CD4-positive, alpha-beta T cell treated with Interleukin-4 for 1 hour (primary cell): ENCODE data around the gene CEP72.
"Not testable (repeated sequence)": the region's sequence is repeated elsewhere in the genome, so short reads cannot be mapped to it uniquely, and the experiment has no call there.

ENCODE experiments used
- DNase-seq, 2 donors: peaks; one replicate each; pipeline ENCODE4 v3.0.0-alpha.2; 2020 to 2022

The CEP72 gene

GRCh38 chr5:673831-674629, 61.9 kb downstream of the CEP72 start:
- no peak for DNase-seq

- DNase-seq, result no peak
These were observed 62.5 kb downstream of the CEP72 start for GRCh38 chr5:674630-675011.

GRCh38 chr5:675111-675870, 63.2 kb downstream of the CEP72 start:
- DNase-seq, result no peak

GRCh38 chr5:675871-676698, 63.9 kb downstream of the CEP72 start:
- no peak for DNase-seq

GRCh38 chr5:676699-677076, 64.5 kb downstream of the CEP72 start:
- DNase-seq, result no peak

GRCh38 chr5:677131-678101, 65.3 kb downstream of the CEP72 start:
- no peak for DNase-seq

- DNase-seq, result not testable (repeated sequence)
These were observed 66.4 kb downstream of the CEP72 start for GRCh38 chr5:678521-678920.

GRCh38 chr5:679166-679895, 67.2 kb downstream of the CEP72 start:
- DNase-seq, result not testable (repeated sequence)

- DNase-seq, result not testable (repeated sequence)
These were observed 68.1 kb downstream of the CEP72 start for GRCh38 chr5:680118-680795.

GRCh38 chr5:680836-681235, 68.7 kb downstream of the CEP72 start:
- DNase-seq, result peak in 1 of 2 donors; percentile 7

GRCh38 chr5:681317-682191, 69.4 kb downstream of the CEP72 start:
- peak in 1 of 2 donors; percentile 9 for DNase-seq

GRCh38 chr5:682216-682615, 70.1 kb downstream of the CEP72 start:
- not testable (repeated sequence) for DNase-seq

GRCh38 chr5:682651-683358, 70.7 kb downstream of the CEP72 start:
- peak in 1 of 2 donors; percentile 11 for DNase-seq

GRCh38 chr5:683551-684481, 71.7 kb downstream of the CEP72 start:
- peak in 1 of 2 donors; percentile 10 for DNase-seq

- no peak for DNase-seq
These were observed 72.6 kb downstream of the CEP72 start for GRCh38 chr5:684751-685216.

- DNase-seq, result peak in 1 of 2 donors; percentile 7
These were observed 73.4 kb downstream of the CEP72 start for GRCh38 chr5:685262-686171.

GRCh38 chr5:686172-686523, 74.0 kb downstream of the CEP72 start:
- DNase-seq, result not testable (repeated sequence)
